ENCODE results near the gene CLK2. TPM values are rescaled to one million over a fixed set of nuclear protein-coding genes. Genes with fewer than 3 reads are reported as not detected.

Gene CLK2
- total and polyA plus RNA-seq, 2 of the 13 experiments (the other 11 are each of a cell fraction or from before 2014, with no cell fraction given): 20.1 to 73.5 TPM

- peak; percentile 70; the same call in 1 of the 2 replicates for TF ChIP-seq KDM5A (IDR thresholded peaks at IDR 0.05; ENCODE audit: borderline replicate concordance, low read length)
- TF ChIP-seq ZFP91 (CRISPR knock-in tag; IDR thresholded peaks at IDR 0.05; ENCODE audit: borderline replicate concordance): no peak
- no peak for TF ChIP-seq KAT8 (CRISPR knock-in tag; IDR thresholded peaks at IDR 0.05)
- no peak; the same call in 1 of the 2 replicates for TF ChIP-seq SALL1 (CRISPR knock-in tag; IDR thresholded peaks at IDR 0.05)
- no peak for TF ChIP-seq ZBTB40 (IDR thresholded peaks at IDR 0.05)
- peak; percentile 13; the same call in 1 of the 2 replicates for TF ChIP-seq ZBTB40 (CRISPR knock-in tag; IDR thresholded peaks at IDR 0.05)
- TF ChIP-seq HDAC6 (IDR thresholded peaks at IDR 0.05; ENCODE audit: low read depth, low read length): no peak
- no peak for TF ChIP-seq ZNF878 (CRISPR knock-in tag; IDR thresholded peaks at IDR 0.05)
- TF ChIP-seq TEF (CRISPR knock-in tag; IDR thresholded peaks at IDR 0.05): no peak
- TF ChIP-seq AHDC1 (CRISPR knock-in tag; IDR thresholded peaks at IDR 0.05; ENCODE audit: borderline replicate concordance): no peak
Measured at GRCh38 chr1:155272466-155273342, 600 bp downstream of the CLK2 start (continued).

All from HepG2 (cell line).